ENCODE measurements around the gene DUSP22. TPM values are rescaled to one million over a fixed set of nuclear protein-coding genes. Genes with fewer than 3 reads are reported as not detected.

The DUSP22 gene
- total and polyA plus RNA-seq, 9 of the 15 experiments (the other 6 are each of a cell fraction or from before 2014, with no cell fraction given): 9.3 to 19.4 (median 11.8) TPM

DNA sequence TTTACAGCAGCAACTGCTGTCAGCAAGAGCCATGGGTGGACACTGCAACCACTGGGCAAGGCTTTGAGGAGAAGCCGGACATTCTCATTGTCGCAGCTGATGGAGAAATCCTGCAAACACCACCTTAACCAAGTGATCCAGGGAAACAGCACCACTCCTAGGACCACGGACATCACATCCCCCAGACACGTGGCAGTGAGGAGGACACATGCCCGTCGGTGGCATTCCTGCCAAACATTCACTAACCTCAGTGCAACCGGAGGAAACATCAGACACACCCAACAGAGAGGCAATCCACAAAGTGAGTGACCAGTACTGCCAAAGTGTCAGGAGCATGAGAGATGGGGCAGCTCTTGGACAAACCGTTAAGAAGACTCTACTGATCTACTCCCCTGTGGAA lies 82.7 kb downstream of the DUSP22 start:
- in situ Hi-C loops (cut with MboI): no loop called here
- CTCF ChIA-PET (ENCODE audit: low intra/inter-chr PET ratio): no interaction called here
- no peak for FAIRE-seq
- TF ChIP-seq, protein P1, sequence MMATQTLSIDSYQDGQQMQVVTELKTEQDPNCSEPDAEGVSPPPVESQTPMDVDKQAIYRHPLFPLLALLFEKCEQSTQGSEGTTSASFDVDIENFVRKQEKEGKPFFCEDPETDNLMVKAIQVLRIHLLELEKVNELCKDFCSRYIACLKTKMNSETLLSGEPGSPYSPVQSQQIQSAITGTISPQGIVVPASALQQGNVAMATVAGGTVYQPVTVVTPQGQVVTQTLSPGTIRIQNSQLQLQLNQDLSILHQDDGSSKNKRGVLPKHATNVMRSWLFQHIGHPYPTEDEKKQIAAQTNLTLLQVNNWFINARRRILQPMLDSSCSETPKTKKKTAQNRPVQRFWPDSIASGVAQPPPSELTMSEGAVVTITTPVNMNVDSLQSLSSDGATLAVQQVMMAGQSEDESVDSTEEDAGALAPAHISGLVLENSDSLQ (IDR thresholded peaks at IDR 0.05): no peak
- TF ChIP-seq NEUROD1 (IDR thresholded peaks at IDR 0.05; ENCODE audit: borderline replicate concordance, low read depth, low read length, partially characterized antibody) (no peak), NR2C1 (IDR thresholded peaks at IDR 0.05) (no peak), NR2C1 (tag; IDR thresholded peaks at IDR 0.05) (no peak), RBM17 (IDR thresholded peaks at IDR 0.05; ENCODE audit: borderline replicate concordance, low read depth, low read length) (no peak), KLF16 (IDR thresholded peaks at IDR 0.05) (no peak), E2F3 (CRISPR knock-in tag; IDR thresholded peaks at IDR 0.05) (no peak), NFATC3 (IDR thresholded peaks at IDR 0.05) (no peak), TAF7 (tag; IDR thresholded peaks at IDR 0.05) (no peak)
- TF ChIP-seq, protein P2, sequence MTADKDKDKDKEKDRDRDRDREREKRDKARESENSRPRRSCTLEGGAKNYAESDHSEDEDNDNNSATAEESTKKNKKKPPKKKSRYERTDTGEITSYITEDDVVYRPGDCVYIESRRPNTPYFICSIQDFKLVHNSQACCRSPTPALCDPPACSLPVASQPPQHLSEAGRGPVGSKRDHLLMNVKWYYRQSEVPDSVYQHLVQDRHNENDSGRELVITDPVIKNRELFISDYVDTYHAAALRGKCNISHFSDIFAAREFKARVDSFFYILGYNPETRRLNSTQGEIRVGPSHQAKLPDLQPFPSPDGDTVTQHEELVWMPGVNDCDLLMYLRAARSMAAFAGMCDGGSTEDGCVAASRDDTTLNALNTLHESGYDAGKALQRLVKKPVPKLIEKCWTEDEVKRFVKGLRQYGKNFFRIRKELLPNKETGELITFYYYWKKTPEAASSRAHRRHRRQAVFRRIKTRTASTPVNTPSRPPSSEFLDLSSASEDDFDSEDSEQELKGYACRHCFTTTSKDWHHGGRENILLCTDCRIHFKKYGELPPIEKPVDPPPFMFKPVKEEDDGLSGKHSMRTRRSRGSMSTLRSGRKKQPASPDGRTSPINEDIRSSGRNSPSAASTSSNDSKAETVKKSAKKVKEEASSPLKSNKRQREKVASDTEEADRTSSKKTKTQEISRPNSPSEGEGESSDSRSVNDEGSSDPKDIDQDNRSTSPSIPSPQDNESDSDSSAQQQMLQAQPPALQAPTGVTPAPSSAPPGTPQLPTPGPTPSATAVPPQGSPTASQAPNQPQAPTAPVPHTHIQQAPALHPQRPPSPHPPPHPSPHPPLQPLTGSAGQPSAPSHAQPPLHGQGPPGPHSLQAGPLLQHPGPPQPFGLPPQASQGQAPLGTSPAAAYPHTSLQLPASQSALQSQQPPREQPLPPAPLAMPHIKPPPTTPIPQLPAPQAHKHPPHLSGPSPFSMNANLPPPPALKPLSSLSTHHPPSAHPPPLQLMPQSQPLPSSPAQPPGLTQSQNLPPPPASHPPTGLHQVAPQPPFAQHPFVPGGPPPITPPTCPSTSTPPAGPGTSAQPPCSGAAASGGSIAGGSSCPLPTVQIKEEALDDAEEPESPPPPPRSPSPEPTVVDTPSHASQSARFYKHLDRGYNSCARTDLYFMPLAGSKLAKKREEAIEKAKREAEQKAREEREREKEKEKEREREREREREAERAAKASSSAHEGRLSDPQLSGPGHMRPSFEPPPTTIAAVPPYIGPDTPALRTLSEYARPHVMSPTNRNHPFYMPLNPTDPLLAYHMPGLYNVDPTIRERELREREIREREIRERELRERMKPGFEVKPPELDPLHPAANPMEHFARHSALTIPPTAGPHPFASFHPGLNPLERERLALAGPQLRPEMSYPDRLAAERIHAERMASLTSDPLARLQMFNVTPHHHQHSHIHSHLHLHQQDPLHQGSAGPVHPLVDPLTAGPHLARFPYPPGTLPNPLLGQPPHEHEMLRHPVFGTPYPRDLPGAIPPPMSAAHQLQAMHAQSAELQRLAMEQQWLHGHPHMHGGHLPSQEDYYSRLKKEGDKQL (CRISPR knock-in tag; IDR thresholded peaks at IDR 0.05; ENCODE audit: borderline replicate concordance): no peak
- TF ChIP-seq, protein P3, sequence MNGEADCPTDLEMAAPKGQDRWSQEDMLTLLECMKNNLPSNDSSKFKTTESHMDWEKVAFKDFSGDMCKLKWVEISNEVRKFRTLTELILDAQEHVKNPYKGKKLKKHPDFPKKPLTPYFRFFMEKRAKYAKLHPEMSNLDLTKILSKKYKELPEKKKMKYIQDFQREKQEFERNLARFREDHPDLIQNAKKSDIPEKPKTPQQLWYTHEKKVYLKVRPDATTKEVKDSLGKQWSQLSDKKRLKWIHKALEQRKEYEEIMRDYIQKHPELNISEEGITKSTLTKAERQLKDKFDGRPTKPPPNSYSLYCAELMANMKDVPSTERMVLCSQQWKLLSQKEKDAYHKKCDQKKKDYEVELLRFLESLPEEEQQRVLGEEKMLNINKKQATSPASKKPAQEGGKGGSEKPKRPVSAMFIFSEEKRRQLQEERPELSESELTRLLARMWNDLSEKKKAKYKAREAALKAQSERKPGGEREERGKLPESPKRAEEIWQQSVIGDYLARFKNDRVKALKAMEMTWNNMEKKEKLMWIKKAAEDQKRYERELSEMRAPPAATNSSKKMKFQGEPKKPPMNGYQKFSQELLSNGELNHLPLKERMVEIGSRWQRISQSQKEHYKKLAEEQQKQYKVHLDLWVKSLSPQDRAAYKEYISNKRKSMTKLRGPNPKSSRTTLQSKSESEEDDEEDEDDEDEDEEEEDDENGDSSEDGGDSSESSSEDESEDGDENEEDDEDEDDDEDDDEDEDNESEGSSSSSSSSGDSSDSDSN (IDR thresholded peaks at IDR 0.05; ENCODE audit: borderline replicate concordance in 1 of 2, low read depth in 2 of 2, low read length in 2 of 2): no peak
- TF ChIP-seq, protein P4, sequence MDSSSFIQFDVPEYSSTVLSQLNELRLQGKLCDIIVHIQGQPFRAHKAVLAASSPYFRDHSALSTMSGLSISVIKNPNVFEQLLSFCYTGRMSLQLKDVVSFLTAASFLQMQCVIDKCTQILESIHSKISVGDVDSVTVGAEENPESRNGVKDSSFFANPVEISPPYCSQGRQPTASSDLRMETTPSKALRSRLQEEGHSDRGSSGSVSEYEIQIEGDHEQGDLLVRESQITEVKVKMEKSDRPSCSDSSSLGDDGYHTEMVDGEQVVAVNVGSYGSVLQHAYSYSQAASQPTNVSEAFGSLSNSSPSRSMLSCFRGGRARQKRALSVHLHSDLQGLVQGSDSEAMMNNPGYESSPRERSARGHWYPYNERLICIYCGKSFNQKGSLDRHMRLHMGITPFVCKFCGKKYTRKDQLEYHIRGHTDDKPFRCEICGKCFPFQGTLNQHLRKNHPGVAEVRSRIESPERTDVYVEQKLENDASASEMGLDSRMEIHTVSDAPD (CRISPR knock-in tag; IDR thresholded peaks at IDR 0.05): no peak

More for the DNA sequence above, 82.7 kb downstream of the DUSP22 start:
- H3K4me3 ChIP-seq: no peak overlapping the region
- no peaks in the 10 kb centered on the region for H3K9me3 ChIP-seq (replicated peaks; ENCODE audit: control insufficient read depth, insufficient read depth, low read depth, low read length)
- no peaks in the 10 kb centered on the region for H3K79me2 ChIP-seq (ENCODE audit: control insufficient read depth, insufficient read depth, low read length)
- no peaks in the 10 kb centered on the region for H3K9me1 ChIP-seq (ENCODE audit: control insufficient read depth, insufficient read depth, low read length)
- no peak overlapping the region for H3K4me2 ChIP-seq (ENCODE audit: insufficient read depth, low read length)
- POLR2A ChIA-PET: interaction anchor here (0.8 kb wide), 1 partner anchor 183 kb away, joined by 3 read pairs; no protein-coding TSS in a partner anchor
- H3K9ac ChIP-seq (ENCODE audit: insufficient read depth in 1 of 2, low read depth in 2 of 2, low read length in 2 of 2): no peak overlapping the region
- no peak overlapping the region for H2AFZ ChIP-seq (ENCODE audit: low read depth, low read length)
- no peak for ATAC-seq
- WGBS (ENCODE audit: insufficient coverage, low coverage, missing lambda C conversion rate): 3% methylated on average over 8 of the region's 8 CpGs
- H3K27me3 ChIP-seq (ENCODE audit: control insufficient read depth in 2 of 2, insufficient read depth in 2 of 2, low read length in 2 of 2): peaks cover 62 to 70% of the 10 kb centered on the region in 2 experiments
- no peaks in the 10 kb centered on the region for H4K20me1 ChIP-seq (replicated peaks; ENCODE audit: control insufficient read depth, insufficient read depth, low read length)
- H3K4me1 ChIP-seq (replicated peaks in 1 of 2; ENCODE audit: control insufficient read depth in 2 of 2, insufficient read depth in 2 of 2, low read length in 2 of 2): peaks cover 0 to 4% of the 10 kb centered on the region in 2 experiments; a peak in 1 of 5 replicates
- intact Hi-C loops (cut with micrococcal nuclease): no loop called here
- DNase-seq (ENCODE audit: extremely low read depth in 1 of 4, low spot score in 3 of 4): no peak
- BruUV-seq (replicated peaks): no TSS peak
- H3K36me3 ChIP-seq (ENCODE audit: control insufficient read depth, insufficient read depth, low read length): no peaks in the 10 kb centered on the region
- H3K27ac ChIP-seq (ENCODE audit: extremely low read depth, low read depth, low read length): no peak overlapping the region
